Activated CD8-positive, alpha-beta memory T cell treated with anti-CD3 and anti-CD28 coated beads for 4 hours (primary cell): ENCODE measurements around the gene UGP2.
"Not testable (repeated sequence)": the region's sequence is repeated elsewhere in the genome, so short reads cannot be mapped to it uniquely, and the experiment has no call there.

ENCODE experiments used
- DNase-seq, 2 donors: peaks; one replicate each; pipeline ENCODE4 v3.0.0-alpha.2; 2020; ENCODE audit warnings: low read depth in 2 of 2

UGP2 gene

GRCh38 chr2:63841254-63842022 lies at the start of gene UGP2:
UGP2 (plus strand) TSS chr2:63841896; CDS start chr2:63842186, 290 bp downstream.
- DNase-seq, result peak; percentile 55 to 67

GRCh38 chr2:63792530-63792929 lies 49.2 kb upstream of the UGP2 start:
- DNase-seq, result no peak

DNA sequence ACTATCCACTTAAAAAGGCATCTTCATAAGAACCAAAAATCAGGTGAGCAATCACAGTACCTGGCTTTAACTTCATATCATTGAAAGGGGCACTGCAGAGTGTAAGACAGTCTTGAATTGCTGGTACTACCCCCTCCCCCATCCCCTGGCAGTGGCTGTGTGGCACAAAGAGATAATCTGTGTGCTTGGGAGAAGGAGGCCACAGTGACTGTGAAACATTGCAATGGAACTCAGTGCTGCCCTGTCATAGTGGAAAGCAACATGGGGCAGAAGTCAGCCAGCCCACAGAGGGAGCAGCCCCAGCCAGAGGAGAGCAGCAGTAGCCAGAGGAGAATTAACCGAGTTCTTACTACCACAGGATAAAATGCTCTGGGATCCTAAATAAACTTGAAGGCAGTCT lies 45.3 kb upstream of the UGP2 start:
- DNase-seq, result no peak

GRCh38 chr2:63796796-63797195 lies 44.9 kb upstream of the UGP2 start:
- DNase-seq, result no peak

GRCh38 chr2:63801455-63801854 lies 40.2 kb upstream of the UGP2 start:
- no peak for DNase-seq

DNA sequence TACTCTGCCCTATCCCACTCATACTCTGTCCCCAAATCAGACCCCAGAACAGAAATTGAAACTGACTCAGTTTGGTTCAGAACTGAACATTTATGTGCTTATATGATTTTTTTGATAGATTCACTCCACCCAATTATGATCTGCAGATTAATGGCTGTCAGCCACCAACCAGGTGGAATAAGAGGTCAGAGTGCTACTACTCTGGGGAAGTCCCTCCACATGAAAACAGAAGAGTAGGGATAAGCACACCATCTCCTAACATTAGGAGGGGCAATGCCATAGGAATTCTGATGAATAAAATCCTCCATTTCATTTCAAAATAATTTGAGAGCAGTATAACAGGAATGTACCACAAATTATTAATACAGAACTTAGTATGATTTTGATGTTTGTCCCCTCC lies 36.3 kb upstream of the UGP2 start:
- DNase-seq, result no peak

GRCh38 chr2:63808036-63808435 lies 33.7 kb upstream of the UGP2 start:
- not testable (repeated sequence) for DNase-seq

DNA sequence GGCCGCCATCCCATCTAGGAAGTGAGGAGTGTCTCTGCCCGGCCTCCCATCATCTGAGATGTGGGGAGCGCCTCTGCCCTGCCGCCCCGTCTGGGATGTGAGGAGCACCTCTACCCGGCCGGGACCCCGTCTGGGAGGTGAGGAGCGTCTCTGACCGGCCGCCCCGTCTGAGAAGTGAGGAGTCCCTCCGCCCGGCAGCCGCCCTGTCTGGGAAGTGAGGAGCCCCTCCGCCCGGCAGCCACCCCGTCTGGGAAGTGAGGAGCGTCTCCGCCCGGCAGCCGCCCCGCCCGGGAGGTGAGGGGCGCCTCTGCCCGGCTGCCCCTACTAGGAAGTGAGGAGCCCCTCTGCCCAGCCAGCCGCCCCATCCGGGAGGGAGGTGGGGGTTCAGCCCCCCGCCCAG lies 32.8 kb upstream of the UGP2 start:
- DNase-seq, result not testable (repeated sequence)

GRCh38 chr2:63811063-63811462 lies 30.6 kb upstream of the UGP2 start:
- DNase-seq, result no peak

DNA sequence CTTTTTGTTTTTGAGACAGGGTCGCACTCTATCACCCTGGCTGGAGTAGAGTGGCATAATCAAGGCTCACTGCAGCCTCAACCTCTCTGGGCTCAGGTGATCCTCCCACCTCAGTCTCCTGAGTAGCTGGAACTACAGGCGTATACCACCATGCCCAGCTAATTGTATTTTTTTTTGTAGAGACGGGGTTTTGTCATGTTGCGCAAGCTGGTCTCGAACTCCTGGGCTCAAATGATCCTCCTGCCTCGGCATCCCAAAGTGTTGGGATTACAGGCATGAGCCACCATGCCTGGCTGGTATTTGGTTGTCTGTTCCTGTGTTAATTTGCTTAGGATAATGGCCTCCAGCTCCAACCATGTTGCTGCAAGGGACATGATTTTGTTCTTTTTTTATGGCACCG lies 29.8 kb upstream of the UGP2 start:
- not testable (repeated sequence) for DNase-seq

DNA sequence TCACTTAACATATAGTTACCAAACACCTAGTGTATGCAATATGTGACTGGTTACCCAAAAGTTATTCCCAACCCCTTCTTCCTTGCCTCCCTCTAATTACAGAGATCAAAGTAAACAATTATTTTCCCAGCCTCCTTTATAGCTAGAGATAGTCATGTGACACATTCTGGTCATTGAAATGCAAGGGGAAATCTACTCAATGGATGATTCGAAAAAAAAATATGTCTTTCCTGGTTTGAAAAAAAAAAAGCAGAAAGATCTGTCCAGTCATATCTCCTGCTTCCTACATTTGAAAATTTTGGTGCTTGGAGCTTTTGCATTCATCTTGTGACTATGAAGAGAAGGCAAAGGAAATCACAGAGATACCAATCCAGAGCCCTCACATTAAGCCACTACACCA lies 27.6 kb upstream of the UGP2 start:
- DNase-seq, result no peak

DNA sequence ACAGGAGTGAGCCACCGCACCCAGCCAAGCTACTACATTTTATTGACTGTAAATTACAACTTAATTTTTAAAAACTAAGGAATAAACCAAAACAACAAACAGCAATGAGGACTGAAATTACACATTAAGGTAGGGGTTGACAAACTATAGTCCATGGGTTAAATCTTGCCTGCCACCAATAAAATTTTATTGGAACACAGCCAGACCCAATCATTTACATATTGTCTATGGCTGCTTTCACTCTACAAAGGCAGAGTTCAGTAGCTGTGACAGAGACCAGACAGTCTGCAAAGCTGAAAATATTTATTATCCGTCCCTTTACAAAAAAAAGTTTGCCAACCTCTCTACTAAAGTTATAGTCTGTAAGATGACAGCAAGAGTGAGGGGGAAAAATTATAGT lies 24.3 kb upstream of the UGP2 start:
- no peak for DNase-seq

DNA sequence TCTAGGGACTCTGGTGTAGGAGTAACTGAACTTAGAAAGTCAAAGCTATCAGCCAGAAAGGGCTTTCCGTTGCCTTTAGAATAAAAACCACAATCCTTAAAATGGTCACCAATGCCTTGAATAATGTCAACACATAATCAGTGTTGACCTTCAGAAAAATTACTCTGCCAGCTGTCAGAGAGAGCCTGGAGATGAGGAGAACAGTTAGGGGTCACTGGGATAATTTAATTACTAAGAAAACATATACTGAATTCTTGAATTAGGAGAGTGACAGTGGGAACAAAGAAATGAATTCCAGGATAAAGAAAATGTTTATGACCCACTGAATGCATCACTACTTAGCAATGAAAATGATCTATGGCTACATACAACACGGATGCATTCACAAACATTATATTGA lies 23.4 kb upstream of the UGP2 start:
- DNase-seq, result no peak

- DNase-seq, result no peak
These were observed 22.4 kb upstream of the UGP2 start for GRCh38 chr2:63819256-63819655.

DNA sequence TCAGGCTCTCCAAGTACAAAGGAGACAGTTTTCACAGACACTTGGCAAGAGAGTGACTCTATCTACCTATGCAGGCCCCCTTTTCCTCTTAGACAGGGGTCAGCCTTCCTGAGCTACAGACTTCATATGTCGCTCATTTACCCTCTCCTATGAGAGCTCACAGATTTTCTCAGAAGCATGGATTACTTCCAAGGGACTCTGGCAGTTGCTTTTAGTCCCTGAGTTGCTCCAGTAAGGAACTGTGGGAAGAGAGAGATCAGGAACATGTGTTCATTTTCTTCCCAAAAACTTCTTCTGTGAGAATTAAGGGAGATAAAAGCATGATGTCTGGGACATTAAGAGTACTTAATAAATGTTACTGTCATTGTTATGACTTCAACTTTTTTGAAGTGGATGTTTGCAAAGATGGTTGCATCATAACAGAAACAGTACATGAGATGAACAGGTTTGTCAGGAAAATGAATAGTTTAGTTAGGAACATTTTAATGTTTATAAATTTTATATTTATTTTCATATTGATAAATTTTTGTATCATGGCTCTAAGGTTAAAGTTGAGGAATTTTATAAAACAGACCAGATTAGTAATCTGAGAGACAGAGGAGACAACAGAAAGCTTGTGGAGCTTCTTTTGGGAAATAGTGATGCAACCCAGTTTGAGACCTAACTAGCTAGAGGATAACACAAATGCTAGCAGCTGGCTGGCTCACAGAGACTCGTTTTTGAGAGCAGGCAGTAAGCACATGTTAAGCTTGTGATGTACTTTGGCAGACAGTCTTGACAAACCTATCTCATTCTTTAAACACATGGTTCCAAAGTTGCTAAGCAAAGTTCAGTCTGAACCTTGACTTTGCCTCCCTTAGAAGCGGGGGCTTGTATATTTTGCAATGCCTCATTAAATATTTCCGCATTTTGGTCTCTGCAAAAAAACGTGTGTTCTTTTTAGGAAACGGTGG lies 21.7 kb upstream of the UGP2 start:
- no peak for DNase-seq

DNA sequence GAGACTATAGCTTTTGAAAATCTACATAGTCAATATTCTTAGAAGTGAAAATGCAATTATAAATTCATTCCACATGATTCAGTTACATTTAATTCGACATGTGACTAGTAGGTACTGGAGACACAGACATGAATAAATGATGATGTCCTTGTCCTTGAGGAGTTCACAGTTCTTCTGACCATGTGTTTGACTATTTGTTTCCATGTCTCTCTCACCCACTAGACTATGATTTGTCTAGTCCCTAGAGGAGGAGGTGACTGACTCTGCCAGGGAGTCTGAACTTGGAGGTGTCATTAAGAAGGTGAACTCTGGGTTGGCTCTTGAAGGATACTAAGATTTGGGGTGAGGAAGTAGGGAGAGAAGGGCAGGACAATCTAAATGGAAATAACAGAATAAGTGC lies 20.7 kb upstream of the UGP2 start:
- no peak for DNase-seq

DNA sequence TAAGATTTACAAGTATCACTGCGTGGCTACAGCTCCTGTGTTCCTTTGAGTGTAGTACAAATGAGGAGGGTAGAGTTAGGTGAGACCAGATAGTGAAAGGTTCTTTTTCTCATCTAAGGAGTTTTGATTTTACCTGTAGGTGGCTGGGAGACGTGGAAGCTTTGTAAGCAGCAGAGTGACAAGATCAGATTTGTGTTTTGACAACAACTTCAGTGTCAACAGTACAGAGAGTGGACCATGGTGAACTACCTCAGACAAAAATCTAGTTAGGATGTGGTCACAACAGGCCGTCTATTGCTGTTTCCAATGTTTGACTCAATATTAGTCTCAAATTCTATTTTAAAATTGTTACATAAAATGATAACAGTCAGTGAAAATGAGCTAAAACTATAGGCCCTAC lies 20.3 kb upstream of the UGP2 start:
- DNase-seq, result no peak

DNA sequence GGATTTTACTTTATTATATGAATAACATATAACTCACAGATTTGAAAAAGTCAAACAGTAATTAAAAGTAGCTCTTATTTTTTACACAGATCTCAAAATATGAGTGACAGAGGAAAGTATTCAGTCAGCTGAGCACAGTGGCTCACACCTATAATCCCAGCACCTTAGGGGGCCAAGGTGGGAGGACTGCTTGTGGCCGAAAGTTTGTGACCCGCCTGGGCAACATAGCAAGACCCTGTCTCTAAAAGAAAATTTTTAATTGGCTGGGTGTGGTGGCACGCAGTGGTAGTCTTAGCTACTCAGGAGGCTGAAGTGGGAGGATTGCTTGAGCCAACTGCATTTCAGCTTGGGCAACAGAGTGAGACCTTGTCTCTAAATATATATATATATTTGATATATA lies 19.2 kb upstream of the UGP2 start:
- no peak for DNase-seq

DNA sequence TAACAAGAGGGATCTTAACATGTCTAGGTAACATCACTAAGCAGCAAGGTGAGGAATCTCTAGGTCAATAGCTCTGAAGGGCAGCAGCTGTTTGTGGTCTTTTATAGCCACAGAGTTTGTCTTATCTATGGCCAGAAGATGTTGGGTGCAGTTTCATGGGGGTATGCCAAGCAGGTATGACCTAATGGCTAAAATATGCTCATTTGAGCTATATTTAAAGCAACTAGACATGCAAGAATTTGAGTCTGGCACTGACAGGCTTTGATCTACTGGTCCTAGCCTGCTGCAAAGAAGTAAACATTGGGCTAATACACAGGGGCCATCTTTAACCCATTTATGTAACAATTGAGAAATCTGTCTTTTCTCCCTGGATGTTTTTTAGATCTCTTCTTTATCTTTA lies 13.9 kb upstream of the UGP2 start:
- no peak for DNase-seq

- no peak for DNase-seq
These were observed 10.5 kb upstream of the UGP2 start for GRCh38 chr2:63831176-63831575.

GRCh38 chr2:63834401-63834800 lies 7.3 kb upstream of the UGP2 start:
- no peak for DNase-seq

- no peak for DNase-seq
These were observed 4.6 kb upstream of the UGP2 start for GRCh38 chr2:63837036-63837594.
